Activated CD8-positive, alpha-beta memory T cell treated with anti-CD3 and anti-CD28 coated beads for 24 hours (primary cell): ENCODE data around the gene SYVN1.
"Not testable (repeated sequence)": the region's sequence is repeated elsewhere in the genome, so short reads cannot be mapped to it uniquely, and the experiment has no call there.

Source experiments
- DNase-seq: peaks from one replicate; pipeline ENCODE4 v3.0.0-alpha.2; 2020

The SYVN1 gene

DNA sequence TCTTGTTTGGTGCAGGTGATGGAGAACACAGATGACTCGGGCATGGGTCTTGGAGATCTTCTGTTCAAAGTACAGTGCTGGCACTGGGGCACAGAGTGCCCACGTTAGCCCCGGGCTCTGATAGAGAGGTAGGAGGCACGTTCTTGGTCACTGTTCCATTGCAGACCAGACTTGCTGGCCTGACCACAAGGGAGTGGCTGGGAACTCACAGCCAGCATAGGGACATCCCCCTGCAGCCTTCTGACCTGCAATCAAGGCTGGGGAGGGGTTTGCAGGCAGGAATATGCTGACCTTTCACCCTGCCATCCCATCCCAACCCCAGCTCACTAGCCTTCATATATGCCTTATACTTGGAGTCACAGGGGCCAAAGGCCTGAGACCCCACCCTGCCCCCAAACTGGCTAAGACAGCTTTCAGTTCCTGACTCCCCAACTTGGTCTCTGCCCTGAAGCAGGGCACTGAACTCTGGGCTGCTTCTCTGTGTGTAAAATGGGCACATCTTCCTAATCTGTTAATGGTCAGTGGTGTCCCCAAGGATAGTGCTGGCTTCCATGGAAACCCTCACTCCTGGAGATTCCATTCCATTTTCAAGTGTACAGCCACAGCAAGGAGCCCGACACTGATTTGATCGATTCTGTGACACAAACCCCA, 7.6 kb downstream of the SYVN1 start:
- no peak for DNase-seq

GRCh38 chr11:65125197-65126056, 8.9 kb downstream of the SYVN1 start:
- DNase-seq = peak; percentile 38

- DNase-seq = peak; percentile 38
These were observed 9.7 kb downstream of the SYVN1 start for GRCh38 chr11:65124480-65125196.

DNA sequence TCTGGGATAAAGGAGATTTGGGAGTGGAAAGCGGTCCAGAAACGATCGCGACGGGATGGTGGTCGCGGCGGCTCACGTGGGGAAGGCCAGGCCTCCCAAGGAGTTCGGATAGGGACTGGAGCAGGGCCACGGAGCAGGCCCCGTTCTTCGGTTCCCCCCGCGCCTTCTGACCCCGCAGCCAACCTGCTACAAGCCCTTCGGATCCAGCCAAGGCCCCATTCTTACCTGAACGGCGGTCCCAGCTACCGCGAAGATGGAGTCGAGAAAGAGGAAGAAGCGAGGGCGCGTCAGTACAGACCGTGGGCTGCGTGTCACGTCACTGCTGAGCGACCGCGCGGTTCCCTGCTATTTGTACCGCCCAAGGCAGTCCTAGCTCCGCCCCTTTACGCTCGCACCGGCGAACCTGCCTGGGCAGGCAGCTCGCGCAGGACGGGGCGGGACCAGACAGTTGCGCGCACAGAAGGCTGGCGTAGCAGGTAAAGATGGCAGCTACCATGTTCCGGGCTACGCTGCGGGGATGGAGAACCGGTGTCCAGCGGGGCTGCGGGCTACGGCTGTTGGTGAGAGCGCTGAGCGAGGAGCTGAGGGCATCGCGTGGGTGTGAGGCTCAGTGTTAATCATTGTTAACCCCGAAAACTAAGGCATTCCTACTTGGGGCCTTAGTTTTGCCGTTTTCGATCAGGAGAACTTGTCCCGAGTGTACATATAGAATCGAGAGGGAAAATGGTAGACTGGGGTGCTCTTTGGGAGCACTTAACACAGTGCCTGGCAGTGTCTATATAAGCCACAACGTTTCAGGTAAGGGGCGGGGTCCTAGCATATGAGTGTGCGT, 12.2 kb downstream of the SYVN1 start, which contains the start of the genes FAU and MRPL49:
Gene FAU (minus strand): TSS at position 270 of the 832 bp plus-strand sequence. CDS start 321 bp downstream, outside the sequence.
Gene MRPL49 (plus strand): TSS at position 457 of the 832 bp plus-strand sequence. CDS start 26 bp downstream, at position 483.
- DNase-seq = peak; percentile 98

GRCh38 chr11:65121447-65121864, 12.9 kb downstream of the SYVN1 start:
- peak; percentile 75 for DNase-seq

DNA sequence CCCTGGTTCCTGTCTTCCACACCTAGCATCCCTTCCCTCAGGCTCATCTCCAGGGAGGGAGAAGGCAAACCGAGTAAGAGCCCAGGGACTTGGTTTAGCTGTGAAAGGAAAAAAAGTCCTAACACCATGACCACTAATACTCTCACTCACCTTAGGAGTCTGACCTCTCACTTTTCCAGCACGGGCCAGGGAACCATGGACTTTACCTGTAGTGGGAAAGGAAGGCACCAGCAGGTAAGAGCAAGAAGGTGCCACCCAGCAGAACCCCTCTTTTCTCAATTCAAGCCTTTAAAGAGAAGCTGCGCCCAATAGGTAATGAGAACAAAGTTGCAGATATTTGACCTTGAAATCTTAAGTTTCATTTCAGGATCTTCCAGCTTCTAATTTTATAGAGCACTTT, 13.5 kb downstream of the SYVN1 start:
- peak; percentile 52 for DNase-seq

DNA sequence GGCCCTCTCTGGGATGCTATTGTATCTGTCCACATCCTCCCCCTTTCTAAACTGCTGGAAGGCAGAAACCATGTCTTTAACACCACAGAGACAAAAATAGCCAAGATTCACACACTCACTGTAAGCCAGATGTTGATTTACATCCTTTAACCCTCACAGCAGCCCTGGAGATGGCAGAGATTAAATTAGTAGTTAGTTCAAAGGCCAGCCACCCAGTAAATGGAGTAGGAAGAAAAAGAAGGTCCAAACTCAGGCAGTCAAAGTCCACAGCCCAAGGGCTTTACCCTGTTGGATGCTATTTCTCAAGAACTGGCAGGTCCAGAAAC, 14.7 kb downstream of the SYVN1 start:
- DNase-seq = no peak

GRCh38 chr11:65118891-65119669, 15.2 kb downstream of the SYVN1 start:
- not testable (repeated sequence) for DNase-seq

GRCh38 chr11:65118097-65118837, 16.1 kb downstream of the SYVN1 start:
- no peak for DNase-seq

DNA sequence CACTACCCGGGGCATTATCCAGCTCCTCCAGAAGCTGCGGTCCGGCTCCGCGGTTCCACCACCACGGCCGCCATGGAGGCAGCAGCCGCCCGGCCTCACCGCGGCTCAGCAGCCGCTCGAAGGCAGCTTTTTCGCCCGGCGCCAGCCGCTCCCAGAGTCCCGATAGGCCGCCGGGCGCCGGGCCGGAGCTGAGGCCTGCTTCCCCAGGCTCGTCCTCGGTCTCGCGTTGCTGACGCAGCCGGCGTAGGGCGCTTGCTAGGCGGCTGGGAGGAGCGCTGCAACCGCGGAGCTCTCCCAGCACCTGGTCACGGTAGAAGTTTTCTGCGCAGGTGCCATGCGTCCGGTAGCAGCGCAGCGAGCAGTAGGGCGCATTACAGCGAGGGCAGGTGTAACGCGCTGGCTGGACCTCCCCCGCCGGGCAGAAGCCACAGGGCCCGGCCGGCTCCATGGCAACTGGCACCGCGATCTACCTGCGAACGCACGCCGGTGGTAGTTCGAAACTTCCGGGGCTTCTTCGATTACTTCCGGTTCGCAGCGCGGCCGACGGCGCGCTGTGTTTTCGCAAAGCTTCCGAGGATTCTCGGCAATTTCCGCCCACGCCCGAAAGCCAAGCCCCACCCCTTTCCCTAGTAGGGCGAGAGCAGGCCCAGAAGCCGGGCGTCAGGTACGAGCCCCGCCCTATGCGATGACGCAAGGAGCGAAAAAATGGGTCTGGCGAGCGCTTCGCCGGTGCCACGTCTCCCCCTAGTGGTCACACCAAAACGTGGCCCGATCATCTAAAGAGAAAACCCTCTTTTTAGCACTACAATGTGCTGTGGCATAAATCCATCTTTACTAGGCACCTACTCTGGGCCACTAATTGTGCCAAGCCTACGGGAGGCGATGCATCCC, 16.9 kb downstream of the SYVN1 start, which contains the start of gene ZNHIT2:
Gene ZNHIT2 (minus strand): TSS at position 496 of the 891 bp plus-strand sequence. CDS start 48 bp downstream, at position 448.
- peak; percentile 100 for DNase-seq

DNA sequence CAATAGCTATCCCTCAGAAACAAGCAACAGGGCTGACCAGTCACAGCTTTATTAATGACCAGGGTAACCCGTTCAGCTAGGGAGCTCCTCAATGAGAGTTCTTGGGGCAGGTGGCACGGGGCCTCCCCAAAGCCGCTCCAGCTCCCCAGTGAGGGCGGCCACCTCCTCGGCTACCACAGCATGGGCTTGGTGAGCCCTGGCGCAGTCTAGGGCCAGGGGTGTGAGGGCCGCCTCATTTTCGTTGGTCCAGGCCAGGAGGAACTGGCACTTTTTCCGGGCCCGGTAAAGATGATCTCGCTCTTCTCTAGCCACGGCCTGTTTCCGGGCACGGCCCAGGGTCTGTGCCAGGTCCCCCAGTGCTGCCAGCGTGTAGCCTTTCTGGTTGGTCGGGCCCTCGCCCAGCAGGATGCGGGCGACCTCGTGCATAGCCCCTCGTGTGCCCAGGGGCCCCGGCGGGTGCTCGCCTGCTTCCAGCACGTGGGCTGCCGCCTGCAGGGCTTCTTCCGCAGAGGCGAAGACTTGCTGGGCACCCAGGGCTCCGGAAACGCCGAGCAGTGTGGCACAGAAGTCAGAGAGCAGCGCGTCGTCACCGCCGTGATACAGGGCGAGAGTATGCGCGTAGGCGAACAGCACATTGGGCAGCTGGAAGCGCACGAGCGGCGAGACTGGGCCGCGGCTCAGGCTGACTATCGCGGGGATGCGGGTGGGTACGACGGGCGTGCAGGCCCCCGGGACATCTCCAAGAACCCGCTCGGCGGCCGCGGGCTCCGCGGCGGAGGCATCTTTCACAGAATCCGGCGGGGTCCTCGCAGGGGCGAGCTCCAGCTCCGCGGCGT, 17.7 kb downstream of the SYVN1 start:
- DNase-seq = peak; percentile 84

DNA sequence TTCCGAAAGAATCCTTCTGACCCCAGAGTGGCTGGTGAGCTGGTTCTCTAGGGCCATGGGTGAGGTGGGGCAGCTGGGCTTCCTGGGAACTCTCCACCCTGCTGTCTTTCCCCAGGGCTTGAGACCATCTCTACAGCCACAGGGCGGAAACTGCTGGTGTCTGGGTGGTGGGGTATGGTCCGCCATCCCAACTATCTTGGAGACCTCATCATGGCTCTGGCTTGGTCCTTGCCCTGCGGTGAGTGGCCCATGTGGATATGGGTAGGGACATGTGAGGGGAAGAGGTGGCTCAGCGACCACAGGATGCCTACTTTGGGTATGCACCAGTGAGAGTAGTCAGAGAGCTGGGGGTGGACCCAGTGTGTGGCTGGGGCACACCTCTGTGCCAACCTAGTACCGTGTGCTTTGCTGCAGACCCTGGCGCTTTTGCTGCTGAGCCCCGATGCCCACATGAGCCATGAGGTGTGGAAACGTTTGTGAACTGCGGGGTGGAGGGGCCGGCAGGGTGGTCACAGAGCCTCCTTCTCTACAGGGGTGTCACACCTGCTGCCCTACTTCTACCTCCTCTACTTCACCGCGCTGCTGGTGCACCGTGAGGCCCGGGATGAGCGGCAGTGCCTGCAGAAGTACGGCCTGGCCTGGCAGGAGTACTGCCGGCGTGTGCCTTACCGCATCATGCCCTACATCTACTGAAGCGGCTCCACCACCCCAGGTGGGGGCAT, 18.8 kb downstream of the SYVN1 start:
- no peak for DNase-seq

DNA sequence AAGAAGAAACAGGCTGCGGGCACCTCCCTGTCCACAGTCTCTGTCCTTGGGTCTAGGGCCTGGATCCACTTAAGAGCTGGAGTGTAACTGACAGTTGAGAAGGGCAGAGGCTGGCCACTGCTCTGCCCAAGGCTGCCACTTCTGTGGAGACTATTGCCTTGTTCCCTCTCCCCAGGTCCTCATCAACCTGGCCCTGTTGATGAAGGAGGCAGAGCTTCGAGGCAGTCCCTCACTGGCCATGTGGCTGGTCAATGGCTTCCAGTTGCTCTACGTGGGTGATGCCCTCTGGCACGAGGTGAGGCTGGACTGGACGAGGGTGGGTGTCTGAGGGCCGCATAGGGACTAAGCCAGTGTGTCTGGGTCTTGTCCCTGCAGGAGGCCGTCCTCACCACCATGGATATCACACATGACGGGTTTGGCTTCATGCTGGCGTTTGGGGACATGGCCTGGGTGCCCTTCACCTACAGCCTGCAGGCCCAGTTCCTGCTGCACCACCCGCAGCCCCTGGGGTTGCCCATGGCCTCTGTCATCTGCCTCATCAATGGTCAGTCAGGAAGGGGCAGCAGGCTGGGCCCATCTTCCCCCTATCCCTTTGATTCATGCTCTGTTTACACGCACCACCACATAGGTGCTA, 19.7 kb downstream of the SYVN1 start:
- DNase-seq = no peak

DNA sequence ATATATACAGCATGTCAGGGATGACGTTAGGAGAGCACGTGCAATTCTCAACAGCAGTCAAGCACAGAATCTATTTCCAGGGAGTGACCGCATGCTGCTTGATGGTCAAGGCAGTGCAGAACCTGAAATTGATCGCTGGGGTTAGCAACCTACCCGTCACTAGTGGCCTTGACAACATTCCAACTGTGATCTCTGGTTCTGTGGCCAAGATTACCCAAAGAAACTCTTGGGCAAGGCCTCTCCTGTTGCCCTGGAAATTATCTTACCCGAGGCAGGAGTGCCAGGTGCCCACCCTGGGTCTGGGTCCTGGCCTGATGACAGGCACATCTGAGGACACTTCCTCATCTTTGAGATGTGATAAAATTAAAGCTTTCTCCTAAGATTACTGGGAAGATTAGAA, 20.5 kb downstream of the SYVN1 start:
- DNase-seq = no peak

DNA sequence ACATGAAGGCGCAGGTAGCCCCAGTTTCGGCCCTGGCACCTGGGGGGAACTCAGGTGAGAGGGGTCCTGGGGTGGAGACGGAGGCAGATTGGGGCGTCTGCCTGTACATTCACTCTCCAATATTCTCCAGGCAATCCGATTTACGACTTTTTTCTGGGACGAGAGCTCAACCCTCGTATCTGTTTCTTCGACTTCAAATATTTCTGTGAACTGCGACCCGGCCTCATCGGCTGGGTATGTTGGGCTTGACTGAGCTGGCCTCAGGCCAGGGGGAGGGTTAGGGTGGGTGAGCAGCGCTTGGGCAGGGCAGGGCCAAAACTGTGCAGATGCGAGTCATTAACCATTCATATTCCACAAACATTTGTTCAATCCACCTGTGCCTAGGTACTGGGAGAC, 21.0 kb downstream of the SYVN1 start:
- no peak for DNase-seq

GRCh38 chr11:65112546-65113360, 21.6 kb downstream of the SYVN1 start:
- DNase-seq = peak; percentile 89
